Renal cortex interstitium (tissue), 11 donors: ENCODE results near the gene PNRC2. TPM values are rescaled to one million over a fixed set of nuclear protein-coding genes. Genes with fewer than 3 reads are reported as not detected.
"Not testable (repeated sequence)": the region's sequence is repeated elsewhere in the genome, so short reads cannot be mapped to it uniquely, and the experiment has no call there.

ENCODE experiments used
- DNase-seq, 11 donors: peaks; one replicate each; pipeline ENCODE4 v3.0.0-alpha.2; 2013; ENCODE audit warnings: low read depth in 9 of 11, low spot score in 4 of 11; ENCODE audit errors: extremely low read depth in 1 of 11
- polyA plus RNA-seq, 3 donors: library from polyadenylated mRNA; unstranded; fragments of 120-200 nt; gene quantifications; one replicate each; pipeline ENCODE4 v1.2.1, GENCODE V29; 2013; ENCODE audit not compliant: insufficient read length in 3 of 3

PNRC2 gene
- polyA plus RNA-seq, 3 donors, result 184 to 213 (median 212) TPM

GRCh38 chr1:23966973-23967493, 7.4 kb downstream of the PNRC2 start:
- DNase-seq, result no peak

- no peak for DNase-seq
Observed at GRCh38 chr1:23967871-23968270, 8.2 kb downstream of the PNRC2 start.

GRCh38 chr1:23977187-23977853, 17.7 kb downstream of the PNRC2 start:
- DNase-seq, result no peak

GRCh38 chr1:23977854-23978191, 18.2 kb downstream of the PNRC2 start:
- no peak for DNase-seq

- no peak for DNase-seq
Observed at GRCh38 chr1:23978805-23979204, 19.2 kb downstream of the PNRC2 start.

- no peak for DNase-seq
Observed at GRCh38 chr1:23979387-23979880, 19.8 kb downstream of the PNRC2 start.

GRCh38 chr1:23979881-23980727, 20.5 kb downstream of the PNRC2 start, which contains the start of gene SRSF10:
TSS of gene SRSF10 (minus strand) at chr1:23980327. CDS start at chr1:23980255, 72 bp downstream.
- DNase-seq, result peak; percentile 94 to 99 (median 98)

- DNase-seq, result no peak
Observed at GRCh38 chr1:23980728-23981070, 21.1 kb downstream of the PNRC2 start.

- DNase-seq, result peak in 5 of 11 donors; percentile 57 to 79 (median 61)
Observed at GRCh38 chr1:23984417-23985186, 25.0 kb downstream of the PNRC2 start.

GRCh38 chr1:23987038-23987437, 27.4 kb downstream of the PNRC2 start:
- not testable (repeated sequence) for DNase-seq

GRCh38 chr1:23989263-23989662, 29.6 kb downstream of the PNRC2 start:
- no peak for DNase-seq

- DNase-seq, result not testable (repeated sequence)
Observed at GRCh38 chr1:23992011-23992410, 32.4 kb downstream of the PNRC2 start.

GRCh38 chr1:23995431-23995837, 35.8 kb downstream of the PNRC2 start:
- no peak for DNase-seq

GRCh38 chr1:23996700-23997229, 37.1 kb downstream of the PNRC2 start:
- DNase-seq, result no peak

GRCh38 chr1:23997812-23998211, 38.2 kb downstream of the PNRC2 start:
- no peak for DNase-seq

GRCh38 chr1:23999156-23999671, 39.6 kb downstream of the PNRC2 start:
- no peak for DNase-seq

GRCh38 chr1:24002695-24003094, 43.1 kb downstream of the PNRC2 start:
- DNase-seq, result no peak

GRCh38 chr1:24003331-24003972, 43.8 kb downstream of the PNRC2 start:
- no peak for DNase-seq
